HepG2 (cell line): Measurements from ENCODE around the gene BNIP1. TPM values are rescaled to one million over a fixed set of nuclear protein-coding genes. Genes with fewer than 3 reads are reported as not detected.

Source experiments
- CBX2 ChIP-seq, 2 experiments: fragments of 200-600 bp in 1 of 2; sonication (generic); formaldehyde crosslinking in 1 of 2; IDR thresholded peaks; 2 replicates each; pipeline versions ENCODE4 v1.7.0 to v1.8.1; 2018 to 2022; ENCODE audit warnings: low read depth in 2 of 2, low read length in 1 of 2, mild to moderate bottlenecking in 1 of 2, missing genetic modification reagents in 1 of 2
- CERS6 ChIP-seq: sonication (generic); formaldehyde crosslinking; IDR thresholded peaks from 2 replicates; pipeline ENCODE4 v1.5.0; 2020; ENCODE audit warnings: missing genetic modification reagents
- CREM ChIP-seq, 2 experiments: sonication (generic) in 1 of 2; formaldehyde crosslinking in 1 of 2; IDR thresholded peaks; 2 replicates each; pipeline versions ENCODE4 v1.4.0 to v1.6.1; 2016 to 2020; ENCODE audit warnings: antibody characterized with exemption in 1 of 2, mild to moderate bottlenecking in 1 of 2, missing genetic modification reagents in 1 of 2
- ERF ChIP-seq: IDR thresholded peaks from 2 replicates; pipeline ENCODE4 v1.6.1; 2018; ENCODE audit warnings: missing biosample characterization, missing genetic modification reagents
- ISL2 ChIP-seq: sonication (generic); formaldehyde crosslinking; IDR thresholded peaks from 2 replicates; pipeline ENCODE4 v1.5.0; 2020; ENCODE audit warnings: missing genetic modification reagents
- RBM22 ChIP-seq: fragments of 200-400 bp; formaldehyde crosslinking; optimal IDR thresholded peaks from 2 replicates; pipeline ENCODE3; 2017; ENCODE audit warnings: mild to moderate bottlenecking, low read length, moderate library complexity
- REPIN1 ChIP-seq: sonication (generic); formaldehyde crosslinking; IDR thresholded peaks from 2 replicates; pipeline ENCODE4 v1.8.0; 2022; ENCODE audit warnings: missing genetic modification reagents, low read depth, mild to moderate bottlenecking, borderline replicate concordance
- SMARCE1 ChIP-seq: fragments of 450-650 bp; IDR thresholded peaks from 2 replicates; pipeline ENCODE4 v1.6.1; 2017; ENCODE audit warnings: borderline replicate concordance
- SNRNP70 ChIP-seq: fragments of 200-400 bp; formaldehyde crosslinking; IDR thresholded peaks from 2 replicates; pipeline ENCODE4 v1.6.1; 2017; ENCODE audit warnings: mild to moderate bottlenecking, low read depth, low read length, moderate library complexity
- ZNF367 ChIP-seq: sonication (generic); formaldehyde crosslinking; IDR thresholded peaks from 2 replicates; pipeline ENCODE4 v1.4.0; 2020; ENCODE audit warnings: missing genetic modification reagents, borderline replicate concordance
- ZSCAN29 ChIP-seq: sonication (generic); formaldehyde crosslinking; conservative IDR thresholded peaks from 2 replicates; pipeline ENCODE4 v1.4.0; 2020; ENCODE audit warnings: mild to moderate bottlenecking, missing genetic modification reagents
- polyA plus RNA-seq, 8 experiments: library from polyadenylated mRNA; depleted of rRNA in 3 of 8; stranded (reverse) in 7 of 8; unstranded in 1 of 8; fragments of >200 nt; fragmentation: Illumina TruSeq in 4 of 8; extraction: Trizol in 4 of 8; gene quantifications; 2 replicates each; pipeline versions ENCODE4 v1.2.1 to v1.2.3, GENCODE V29; 2011 to 2016; ENCODE audit warnings: low read depth in 4 of 8, missing spikeins in 1 of 8, mixed read lengths in 1 of 8; ENCODE audit not compliant: insufficient read depth in 1 of 8
- total RNA-seq, 5 experiments: library from RNA; depleted of rRNA; stranded (reverse); fragments of >200 nt; fragmentation: Illumina TruSeq; extraction: Trizol; gene quantifications; 2 replicates each; pipeline ENCODE4 v1.2.3, GENCODE V29; 2016; ENCODE audit warnings: low read depth in 1 of 5
- TF ChIP-seq, protein P1 (sequence below), 2 experiments: sonication (generic) in 1 of 2; formaldehyde crosslinking in 1 of 2; IDR thresholded peaks; 2 replicates each; pipeline versions ENCODE4 v1.6.1 to v1.9.0; 2014 to 2022; ENCODE audit warnings: antibody characterized with exemption in 1 of 2, borderline replicate concordance in 1 of 2, inconsistent platforms in 1 of 2, low read depth in 1 of 2, missing genetic modification reagents in 1 of 2
- TF ChIP-seq, protein P2 (sequence below): IDR thresholded peaks from 2 replicates; pipeline ENCODE4 v1.6.1; 2016; ENCODE audit warnings: mild to moderate bottlenecking

Gene BNIP1
- total and polyA plus RNA-seq, 2 of the 13 experiments (the other 11 are each of a cell fraction or from before 2014, with no cell fraction given), result 13.2 to 16.9 TPM

DNA sequence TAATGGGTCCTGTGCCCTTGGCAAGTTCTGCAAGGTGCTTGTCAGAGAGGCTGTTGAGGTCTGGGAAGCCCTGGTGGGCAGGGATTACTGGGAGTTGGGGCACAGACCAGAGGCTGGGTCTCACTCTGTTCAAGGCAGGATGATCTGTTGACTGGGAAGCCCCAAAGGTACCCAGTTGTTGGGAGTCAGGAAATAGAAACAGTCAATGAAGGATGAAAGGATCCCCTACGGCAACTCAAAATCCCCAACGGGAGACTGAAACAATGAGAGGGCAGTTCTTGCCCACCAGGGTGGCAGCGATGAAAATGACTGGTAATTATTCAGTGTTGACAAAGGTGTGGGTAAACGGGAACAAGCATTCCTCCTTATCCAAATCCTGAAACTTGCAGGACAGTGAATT, 31.2 kb downstream of the BNIP1 start (continued):
- TF ChIP-seq, protein P1, sequence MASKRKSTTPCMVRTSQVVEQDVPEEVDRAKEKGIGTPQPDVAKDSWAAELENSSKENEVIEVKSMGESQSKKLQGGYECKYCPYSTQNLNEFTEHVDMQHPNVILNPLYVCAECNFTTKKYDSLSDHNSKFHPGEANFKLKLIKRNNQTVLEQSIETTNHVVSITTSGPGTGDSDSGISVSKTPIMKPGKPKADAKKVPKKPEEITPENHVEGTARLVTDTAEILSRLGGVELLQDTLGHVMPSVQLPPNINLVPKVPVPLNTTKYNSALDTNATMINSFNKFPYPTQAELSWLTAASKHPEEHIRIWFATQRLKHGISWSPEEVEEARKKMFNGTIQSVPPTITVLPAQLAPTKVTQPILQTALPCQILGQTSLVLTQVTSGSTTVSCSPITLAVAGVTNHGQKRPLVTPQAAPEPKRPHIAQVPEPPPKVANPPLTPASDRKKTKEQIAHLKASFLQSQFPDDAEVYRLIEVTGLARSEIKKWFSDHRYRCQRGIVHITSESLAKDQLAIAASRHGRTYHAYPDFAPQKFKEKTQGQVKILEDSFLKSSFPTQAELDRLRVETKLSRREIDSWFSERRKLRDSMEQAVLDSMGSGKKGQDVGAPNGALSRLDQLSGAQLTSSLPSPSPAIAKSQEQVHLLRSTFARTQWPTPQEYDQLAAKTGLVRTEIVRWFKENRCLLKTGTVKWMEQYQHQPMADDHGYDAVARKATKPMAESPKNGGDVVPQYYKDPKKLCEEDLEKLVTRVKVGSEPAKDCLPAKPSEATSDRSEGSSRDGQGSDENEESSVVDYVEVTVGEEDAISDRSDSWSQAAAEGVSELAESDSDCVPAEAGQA (IDR thresholded peaks at IDR 0.05; ENCODE audit: low read depth), result no peak
- TF ChIP-seq, protein P1 (CRISPR knock-in tag; IDR thresholded peaks at IDR 0.05; ENCODE audit: borderline replicate concordance), result no peak
- TF ChIP-seq, protein P2, sequence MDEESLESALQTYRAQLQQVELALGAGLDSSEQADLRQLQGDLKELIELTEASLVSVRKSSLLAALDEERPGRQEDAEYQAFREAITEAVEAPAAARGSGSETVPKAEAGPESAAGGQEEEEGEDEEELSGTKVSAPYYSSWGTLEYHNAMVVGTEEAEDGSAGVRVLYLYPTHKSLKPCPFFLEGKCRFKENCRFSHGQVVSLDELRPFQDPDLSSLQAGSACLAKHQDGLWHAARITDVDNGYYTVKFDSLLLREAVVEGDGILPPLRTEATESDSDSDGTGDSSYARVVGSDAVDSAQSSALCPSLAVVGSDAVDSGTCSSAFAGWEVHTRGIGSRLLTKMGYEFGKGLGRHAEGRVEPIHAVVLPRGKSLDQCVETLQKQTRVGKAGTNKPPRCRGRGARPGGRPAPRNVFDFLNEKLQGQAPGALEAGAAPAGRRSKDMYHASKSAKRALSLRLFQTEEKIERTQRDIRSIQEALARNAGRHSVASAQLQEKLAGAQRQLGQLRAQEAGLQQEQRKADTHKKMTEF (CRISPR knock-in tag), result no peak
- no peak for TF ChIP-seq CREM (IDR thresholded peaks at IDR 0.05)
- no peak for TF ChIP-seq CREM (CRISPR knock-in tag; IDR thresholded peaks at IDR 0.05)
- no peak for TF ChIP-seq ISL2 (CRISPR knock-in tag)
- no peak for TF ChIP-seq ZSCAN29
- no peak for TF ChIP-seq REPIN1
- no peak for TF ChIP-seq RBM22
- no peak for TF ChIP-seq ZNF367 (CRISPR knock-in tag)
- TF ChIP-seq ERF, result no peak
- TF ChIP-seq SNRNP70, result no peak
- no peak for TF ChIP-seq SMARCE1
- TF ChIP-seq CBX2 (IDR thresholded peaks at IDR 0.05; ENCODE audit: low read depth, low read length), result no peak
- no peak for TF ChIP-seq CBX2 (CRISPR knock-in tag; IDR thresholded peaks at IDR 0.05; ENCODE audit: low read depth)
- no peak for TF ChIP-seq CERS6
